IMR-90 (cell line): ENCODE results near the gene OSBPL6.

Source experiments
- CTCF ChIP-seq: conservative IDR thresholded peaks from 2 replicates; pipeline ENCODE4 v1.5.1; 2012; ENCODE audit warnings: mild to moderate bottlenecking, low read depth, low read length, improper control_type of control experiment
- FOS ChIP-seq: fragments of 150-350 bp; IDR thresholded peaks from 2 replicates; pipeline ENCODE4 v1.6.1; 2016; ENCODE audit warnings: low read depth, low read length
- MAFK ChIP-seq: IDR thresholded peaks from 2 replicates; pipeline ENCODE4 v1.6.1; 2012; ENCODE audit warnings: low read depth, low read length, improper control_type of control experiment
- MXI1 ChIP-seq: IDR thresholded peaks from 2 replicates; pipeline ENCODE4 v1.6.1; 2012; ENCODE audit warnings: low read depth, mild to moderate bottlenecking, low read length, moderate library complexity, borderline replicate concordance
- POLR2A ChIP-seq: IDR thresholded peaks from 2 replicates; pipeline ENCODE4 v1.6.1; 2012; ENCODE audit warnings: mild to moderate bottlenecking, low read depth, low read length
- RAD21 ChIP-seq: IDR thresholded peaks from 2 replicates; pipeline ENCODE4 v1.6.1; 2012; ENCODE audit warnings: low read length, improper control_type of control experiment
- RFX5 ChIP-seq: IDR thresholded peaks from 2 replicates; pipeline ENCODE4 v1.8.0; 2012; ENCODE audit warnings: low read depth, mild to moderate bottlenecking, low read length, moderate library complexity
- SMC3 ChIP-seq: fragments of 150-350 bp; IDR thresholded peaks from 2 replicates; pipeline ENCODE4 v1.6.1; 2016; ENCODE audit warnings: low read depth, mild to moderate bottlenecking, antibody characterized with exemption, low read length, moderate library complexity
- USF2 ChIP-seq: fragments of 150-350 bp; IDR thresholded peaks from 2 replicates; pipeline ENCODE4 v1.6.1; 2017; ENCODE audit warnings: mild to moderate bottlenecking, antibody characterized with exemption, low read length, low read depth

DNA sequence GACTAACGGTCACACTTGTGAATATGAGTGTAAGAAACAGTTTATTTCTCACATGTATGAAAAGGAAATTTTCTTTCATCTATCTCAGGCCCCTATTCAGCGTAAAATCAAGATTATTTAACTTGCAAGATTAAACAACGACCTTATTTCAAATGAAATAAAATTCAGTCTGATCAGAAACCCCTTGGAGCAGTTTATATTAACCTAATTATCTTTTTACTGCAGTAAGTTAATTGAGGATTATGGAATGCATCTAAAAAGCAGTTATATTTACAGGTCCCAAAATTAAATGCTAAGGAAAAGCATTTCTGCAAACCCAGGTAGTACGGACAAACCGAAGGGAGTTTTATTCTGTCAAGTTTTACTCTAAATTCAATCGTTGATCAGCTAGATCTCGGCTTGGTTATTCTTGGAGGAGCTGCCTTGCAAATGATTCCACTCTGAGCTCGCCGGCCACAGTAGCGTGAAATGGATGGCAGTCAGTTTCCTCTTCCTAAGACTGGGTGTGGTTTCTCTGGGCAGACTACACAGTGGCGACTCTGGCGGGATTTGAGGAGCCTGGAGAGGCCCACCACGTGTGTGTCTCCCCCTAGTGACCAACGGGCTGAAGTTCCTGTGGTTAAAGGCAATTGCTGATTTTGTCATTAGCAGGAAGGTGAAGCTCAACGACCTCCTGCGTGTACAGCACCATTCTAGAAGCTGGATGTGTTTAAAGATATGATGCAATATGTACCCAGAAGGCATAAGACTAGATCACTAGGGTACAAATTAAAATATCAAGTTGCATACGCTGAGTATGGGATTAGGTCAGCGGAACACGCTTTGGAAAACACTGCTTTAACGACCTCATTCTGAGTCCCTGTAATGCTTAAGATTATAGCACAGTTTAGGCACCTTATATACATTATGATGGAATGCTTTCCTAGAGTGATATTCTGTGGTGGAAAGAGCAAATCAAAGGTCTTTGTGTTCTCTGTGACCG lies 220.2 kb downstream of the OSBPL6 start:
- TF ChIP-seq CTCF (peak; percentile 95), RFX5 (no peak), RAD21 (peak; percentile 85), POLR2A (no peak; the same call in 1 of the 2 replicates), MAFK (peak; percentile 8; the same call in 1 of the 2 replicates), FOS (no peak), SMC3 (peak; percentile 88), USF2 (0 out of 2 replicates have a peak, but pooled peaks have one; percentile 34), MXI1 (peak; percentile 78)
